ENCODE data around the gene HDAC8.
"Not testable (repeated sequence)": the region's sequence is repeated elsewhere in the genome, so short reads cannot be mapped to it uniquely, and the experiment has no call there.

The HDAC8 gene

GRCh38 chrX:72326605-72327300 is 245.9 kb downstream of the HDAC8 start:
- DNase-seq (ENCODE audit: low read depth in 1 of 2, low spot score in 1 of 2): no peak

- not testable (repeated sequence) for DNase-seq (ENCODE audit: low read depth in 1 of 2, low spot score in 1 of 2)
Observed at GRCh38 chrX:72319651-72320050, 253.0 kb downstream of the HDAC8 start.

- DNase-seq (ENCODE audit: low read depth in 1 of 2, low spot score in 1 of 2): no peak
Observed at GRCh38 chrX:72317139-72317538, 255.5 kb downstream of the HDAC8 start.

- no peak for DNase-seq (ENCODE audit: low read depth in 1 of 2, low spot score in 1 of 2)
Observed at GRCh38 chrX:72316408-72317110, 256.1 kb downstream of the HDAC8 start.

GRCh38 chrX:72314881-72315280 is 257.8 kb downstream of the HDAC8 start:
- DNase-seq (ENCODE audit: low read depth in 1 of 2, low spot score in 1 of 2): no peak

- no peak for DNase-seq (ENCODE audit: low read depth in 1 of 2, low spot score in 1 of 2)
Observed at GRCh38 chrX:72313707-72314641, 258.7 kb downstream of the HDAC8 start.

- DNase-seq (ENCODE audit: low read depth in 1 of 2, low spot score in 1 of 2): no peak
Observed at GRCh38 chrX:72312311-72312940, 260.2 kb downstream of the HDAC8 start.

GRCh38 chrX:72309297-72310071 is 263.2 kb downstream of the HDAC8 start:
- no peak for DNase-seq (ENCODE audit: low read depth in 1 of 2, low spot score in 1 of 2)

GRCh38 chrX:72308566-72309296 is 263.9 kb downstream of the HDAC8 start:
- peak in 1 of 2 donors; percentile 12 for DNase-seq (ENCODE audit: low read depth in 1 of 2, low spot score in 1 of 2)

GRCh38 chrX:72308209-72308565 is 264.5 kb downstream of the HDAC8 start:
- no peak for DNase-seq (ENCODE audit: low read depth in 1 of 2, low spot score in 1 of 2)

- DNase-seq (ENCODE audit: low read depth in 1 of 2, low spot score in 1 of 2): no peak
Observed at GRCh38 chrX:72307646-72308051, 265.0 kb downstream of the HDAC8 start.

- peak in 1 of 2 donors; percentile 4 for DNase-seq (ENCODE audit: low read depth in 1 of 2, low spot score in 1 of 2)
Observed at GRCh38 chrX:72306851-72307645, 265.6 kb downstream of the HDAC8 start.

- DNase-seq (ENCODE audit: low read depth in 1 of 2, low spot score in 1 of 2): no peak
Observed at GRCh38 chrX:72306085-72306801, 266.4 kb downstream of the HDAC8 start.

GRCh38 chrX:72305286-72306084 is 267.2 kb downstream of the HDAC8 start, which contains the start of gene CITED1:
CITED1 (minus strand) TSS chrX:72305914; CDS start chrX:72302869, 3,045 bp downstream.
- DNase-seq (ENCODE audit: low read depth in 1 of 2, low spot score in 1 of 2): no peak

- DNase-seq (ENCODE audit: low read depth in 1 of 2, low spot score in 1 of 2): no peak
Observed at GRCh38 chrX:72304877-72305276, 267.8 kb downstream of the HDAC8 start.

- no peak for DNase-seq (ENCODE audit: low read depth in 1 of 2, low spot score in 1 of 2)
Observed at GRCh38 chrX:72301781-72302180, 270.9 kb downstream of the HDAC8 start.

GRCh38 chrX:72299891-72300630 is 272.6 kb downstream of the HDAC8 start:
- DNase-seq (ENCODE audit: low read depth in 1 of 2, low spot score in 1 of 2): no peak
